Measurements from ENCODE around the gene RALBP1.

The RALBP1 gene

GRCh38 chr18:9474983-9475642, at the start of gene RALBP1 (continued):
- peak; percentile 77 for TF ChIP-seq ZNF335 (tag by site-specific recombination; conservative IDR thresholded peaks at IDR 0.05)
- peak; percentile 99 for TF ChIP-seq GLIS2 (tag by site-specific recombination; IDR thresholded peaks at IDR 0.05)
- peak; percentile 24; the same call in 1 of the 2 replicates for TF ChIP-seq ZSCAN4 (tag by site-specific recombination; IDR thresholded peaks at IDR 0.05)
- no peak; the same call in 1 of the 2 replicates for TF ChIP-seq ZFP3 (tag by site-specific recombination; IDR thresholded peaks at IDR 0.05; ENCODE audit: low read depth)
- TF ChIP-seq, protein P1, sequence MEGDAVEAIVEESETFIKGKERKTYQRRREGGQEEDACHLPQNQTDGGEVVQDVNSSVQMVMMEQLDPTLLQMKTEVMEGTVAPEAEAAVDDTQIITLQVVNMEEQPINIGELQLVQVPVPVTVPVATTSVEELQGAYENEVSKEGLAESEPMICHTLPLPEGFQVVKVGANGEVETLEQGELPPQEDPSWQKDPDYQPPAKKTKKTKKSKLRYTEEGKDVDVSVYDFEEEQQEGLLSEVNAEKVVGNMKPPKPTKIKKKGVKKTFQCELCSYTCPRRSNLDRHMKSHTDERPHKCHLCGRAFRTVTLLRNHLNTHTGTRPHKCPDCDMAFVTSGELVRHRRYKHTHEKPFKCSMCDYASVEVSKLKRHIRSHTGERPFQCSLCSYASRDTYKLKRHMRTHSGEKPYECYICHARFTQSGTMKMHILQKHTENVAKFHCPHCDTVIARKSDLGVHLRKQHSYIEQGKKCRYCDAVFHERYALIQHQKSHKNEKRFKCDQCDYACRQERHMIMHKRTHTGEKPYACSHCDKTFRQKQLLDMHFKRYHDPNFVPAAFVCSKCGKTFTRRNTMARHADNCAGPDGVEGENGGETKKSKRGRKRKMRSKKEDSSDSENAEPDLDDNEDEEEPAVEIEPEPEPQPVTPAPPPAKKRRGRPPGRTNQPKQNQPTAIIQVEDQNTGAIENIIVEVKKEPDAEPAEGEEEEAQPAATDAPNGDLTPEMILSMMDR (tag by site-specific recombination; IDR thresholded peaks at IDR 0.05) = peak; percentile 87
- TF ChIP-seq, protein P2, sequence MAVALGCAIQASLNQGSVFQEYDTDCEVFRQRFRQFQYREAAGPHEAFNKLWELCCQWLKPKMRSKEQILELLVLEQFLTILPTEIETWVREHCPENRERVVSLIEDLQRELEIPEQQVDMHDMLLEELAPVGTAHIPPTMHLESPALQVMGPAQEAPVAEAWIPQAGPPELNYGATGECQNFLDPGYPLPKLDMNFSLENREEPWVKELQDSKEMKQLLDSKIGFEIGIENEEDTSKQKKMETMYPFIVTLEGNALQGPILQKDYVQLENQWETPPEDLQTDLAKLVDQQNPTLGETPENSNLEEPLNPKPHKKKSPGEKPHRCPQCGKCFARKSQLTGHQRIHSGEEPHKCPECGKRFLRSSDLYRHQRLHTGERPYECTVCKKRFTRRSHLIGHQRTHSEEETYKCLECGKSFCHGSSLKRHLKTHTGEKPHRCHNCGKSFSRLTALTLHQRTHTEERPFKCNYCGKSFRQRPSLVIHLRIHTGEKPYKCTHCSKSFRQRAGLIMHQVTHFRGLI (tag by site-specific recombination; IDR thresholded peaks at IDR 0.05) = no peak; the same call in 1 of the 2 replicates
- TF ChIP-seq, protein P3, sequence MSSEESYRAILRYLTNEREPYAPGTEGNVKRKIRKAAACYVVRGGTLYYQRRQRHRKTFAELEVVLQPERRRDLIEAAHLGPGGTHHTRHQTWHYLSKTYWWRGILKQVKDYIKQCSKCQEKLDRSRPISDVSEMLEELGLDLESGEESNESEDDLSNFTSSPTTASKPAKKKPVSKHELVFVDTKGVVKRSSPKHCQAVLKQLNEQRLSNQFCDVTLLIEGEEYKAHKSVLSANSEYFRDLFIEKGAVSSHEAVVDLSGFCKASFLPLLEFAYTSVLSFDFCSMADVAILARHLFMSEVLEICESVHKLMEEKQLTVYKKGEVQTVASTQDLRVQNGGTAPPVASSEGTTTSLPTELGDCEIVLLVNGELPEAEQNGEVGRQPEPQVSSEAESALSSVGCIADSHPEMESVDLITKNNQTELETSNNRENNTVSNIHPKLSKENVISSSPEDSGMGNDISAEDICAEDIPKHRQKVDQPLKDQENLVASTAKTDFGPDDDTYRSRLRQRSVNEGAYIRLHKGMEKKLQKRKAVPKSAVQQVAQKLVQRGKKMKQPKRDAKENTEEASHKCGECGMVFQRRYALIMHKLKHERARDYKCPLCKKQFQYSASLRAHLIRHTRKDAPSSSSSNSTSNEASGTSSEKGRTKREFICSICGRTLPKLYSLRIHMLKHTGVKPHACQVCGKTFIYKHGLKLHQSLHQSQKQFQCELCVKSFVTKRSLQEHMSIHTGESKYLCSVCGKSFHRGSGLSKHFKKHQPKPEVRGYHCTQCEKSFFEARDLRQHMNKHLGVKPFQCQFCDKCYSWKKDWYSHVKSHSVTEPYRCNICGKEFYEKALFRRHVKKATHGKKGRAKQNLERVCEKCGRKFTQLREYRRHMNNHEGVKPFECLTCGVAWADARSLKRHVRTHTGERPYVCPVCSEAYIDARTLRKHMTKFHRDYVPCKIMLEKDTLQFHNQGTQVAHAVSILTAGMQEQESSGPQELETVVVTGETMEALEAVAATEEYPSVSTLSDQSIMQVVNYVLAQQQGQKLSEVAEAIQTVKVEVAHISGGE (tag by site-specific recombination; conservative IDR thresholded peaks at IDR 0.05; ENCODE audit: low read depth) = peak; percentile 55
- peak; percentile 44 for TF ChIP-seq ZIC2 (tag by site-specific recombination; IDR thresholded peaks at IDR 0.05)
- TF ChIP-seq, protein P4, sequence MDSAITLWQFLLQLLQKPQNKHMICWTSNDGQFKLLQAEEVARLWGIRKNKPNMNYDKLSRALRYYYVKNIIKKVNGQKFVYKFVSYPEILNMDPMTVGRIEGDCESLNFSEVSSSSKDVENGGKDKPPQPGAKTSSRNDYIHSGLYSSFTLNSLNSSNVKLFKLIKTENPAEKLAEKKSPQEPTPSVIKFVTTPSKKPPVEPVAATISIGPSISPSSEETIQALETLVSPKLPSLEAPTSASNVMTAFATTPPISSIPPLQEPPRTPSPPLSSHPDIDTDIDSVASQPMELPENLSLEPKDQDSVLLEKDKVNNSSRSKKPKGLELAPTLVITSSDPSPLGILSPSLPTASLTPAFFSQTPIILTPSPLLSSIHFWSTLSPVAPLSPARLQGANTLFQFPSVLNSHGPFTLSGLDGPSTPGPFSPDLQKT (IDR thresholded peaks at IDR 0.05; ENCODE audit: borderline replicate concordance, low read depth, low read length) = no peak
- TF ChIP-seq ZNF280D (tag by site-specific recombination; IDR thresholded peaks at IDR 0.05) = 0 out of 2 replicates have a peak, but pooled peaks have one; percentile 48
- no peak for TF ChIP-seq ZNF19 (tag by site-specific recombination; IDR thresholded peaks at IDR 0.05; ENCODE audit: low read depth)
- peak; percentile 78 for TF ChIP-seq SETDB1 (IDR thresholded peaks at IDR 0.05; ENCODE audit: insufficient read length, low read length)
- TF ChIP-seq, protein P5, sequence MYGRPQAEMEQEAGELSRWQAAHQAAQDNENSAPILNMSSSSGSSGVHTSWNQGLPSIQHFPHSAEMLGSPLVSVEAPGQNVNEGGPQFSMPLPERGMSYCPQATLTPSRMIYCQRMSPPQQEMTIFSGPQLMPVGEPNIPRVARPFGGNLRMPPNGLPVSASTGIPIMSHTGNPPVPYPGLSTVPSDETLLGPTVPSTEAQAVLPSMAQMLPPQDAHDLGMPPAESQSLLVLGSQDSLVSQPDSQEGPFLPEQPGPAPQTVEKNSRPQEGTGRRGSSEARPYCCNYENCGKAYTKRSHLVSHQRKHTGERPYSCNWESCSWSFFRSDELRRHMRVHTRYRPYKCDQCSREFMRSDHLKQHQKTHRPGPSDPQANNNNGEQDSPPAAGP (tag by site-specific recombination; IDR thresholded peaks at IDR 0.05) = 0 out of 2 replicates have a peak, but pooled peaks have one; percentile 58
- TF ChIP-seq ZNF776 (tag by site-specific recombination; IDR thresholded peaks at IDR 0.05; ENCODE audit: borderline replicate concordance) = no peak
- TF ChIP-seq ZNF169 (tag by site-specific recombination; IDR thresholded peaks at IDR 0.05) = no peak
- TF ChIP-seq ZNF280C (tag by site-specific recombination; IDR thresholded peaks at IDR 0.05) = no peak
- no peak for TF ChIP-seq ZNF239 (tag by site-specific recombination; IDR thresholded peaks at IDR 0.05)
- TF ChIP-seq, protein P6, sequence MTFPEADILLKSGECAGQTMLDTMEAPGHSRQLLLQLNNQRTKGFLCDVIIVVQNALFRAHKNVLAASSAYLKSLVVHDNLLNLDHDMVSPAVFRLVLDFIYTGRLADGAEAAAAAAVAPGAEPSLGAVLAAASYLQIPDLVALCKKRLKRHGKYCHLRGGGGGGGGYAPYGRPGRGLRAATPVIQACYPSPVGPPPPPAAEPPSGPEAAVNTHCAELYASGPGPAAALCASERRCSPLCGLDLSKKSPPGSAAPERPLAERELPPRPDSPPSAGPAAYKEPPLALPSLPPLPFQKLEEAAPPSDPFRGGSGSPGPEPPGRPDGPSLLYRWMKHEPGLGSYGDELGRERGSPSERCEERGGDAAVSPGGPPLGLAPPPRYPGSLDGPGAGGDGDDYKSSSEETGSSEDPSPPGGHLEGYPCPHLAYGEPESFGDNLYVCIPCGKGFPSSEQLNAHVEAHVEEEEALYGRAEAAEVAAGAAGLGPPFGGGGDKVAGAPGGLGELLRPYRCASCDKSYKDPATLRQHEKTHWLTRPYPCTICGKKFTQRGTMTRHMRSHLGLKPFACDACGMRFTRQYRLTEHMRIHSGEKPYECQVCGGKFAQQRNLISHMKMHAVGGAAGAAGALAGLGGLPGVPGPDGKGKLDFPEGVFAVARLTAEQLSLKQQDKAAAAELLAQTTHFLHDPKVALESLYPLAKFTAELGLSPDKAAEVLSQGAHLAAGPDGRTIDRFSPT (tag by site-specific recombination; IDR thresholded peaks at IDR 0.05) = peak; percentile 70
- peak; percentile 84 for TF ChIP-seq KLF16 (tag by site-specific recombination; IDR thresholded peaks at IDR 0.05)
- TF ChIP-seq ZNF701 (tag by site-specific recombination; IDR thresholded peaks at IDR 0.05) = no peak

Measured in HEK293 (cell line).